Neuronal stem cell (in vitro differentiated cells): ENCODE measurements around the gene GMEB1.
"Not testable (repeated sequence)": the region's sequence is repeated elsewhere in the genome, so short reads cannot be mapped to it uniquely, and the experiment has no call there.

Experiments used
- DNase-seq: peaks from one replicate; pipeline ENCODE4 v3.0.0-alpha.2; 2013; ENCODE audit warnings: low spot score
- H2AFZ ChIP-seq: one replicate; pipeline ENCODE4 v1.6.1; 2013; ENCODE audit warnings: mild to moderate bottlenecking, low read length, inconsistent platforms
- H2AK5ac ChIP-seq: 2 replicates; pipeline ENCODE4 v1.6.1; 2013; ENCODE audit warnings: low read depth, mild to moderate bottlenecking, inconsistent platforms, low read length, moderate library complexity, mixed read lengths
- H2BK120ac ChIP-seq: 2 replicates; pipeline ENCODE4 v1.6.1; 2013; ENCODE audit warnings: low read depth, mild to moderate bottlenecking, inconsistent platforms, low read length, moderate library complexity, mixed read lengths
- H2BK12ac ChIP-seq: one replicate; pipeline ENCODE4 v1.6.1; 2013; ENCODE audit warnings: low read length, inconsistent platforms
- H2BK15ac ChIP-seq: 2 replicates; pipeline ENCODE4 v1.6.1; 2013; ENCODE audit warnings: mild to moderate bottlenecking, low read length, inconsistent platforms, mixed read lengths
- H2BK5ac ChIP-seq: one replicate; pipeline ENCODE4 v1.6.1; 2013; ENCODE audit warnings: inconsistent platforms, mild to moderate bottlenecking, low read length, moderate library complexity
- H3K14ac ChIP-seq: one replicate; pipeline ENCODE4 v1.6.1; 2013; ENCODE audit warnings: low read length, inconsistent platforms
- H3K18ac ChIP-seq: 2 replicates; pipeline ENCODE4 v1.6.1; 2013; ENCODE audit warnings: low read length, inconsistent platforms
- H3K23ac ChIP-seq: 2 replicates; pipeline ENCODE4 v1.6.1; 2013; ENCODE audit warnings: low read depth, mild to moderate bottlenecking, mixed read lengths, low read length, inconsistent platforms; ENCODE audit not compliant: poor library complexity
- H3K27ac ChIP-seq: replicated peaks from 3 replicates; pipeline ENCODE4 v1.5.1; 2013; ENCODE audit warnings: low read length, inconsistent platforms
- H3K27me3 ChIP-seq, 3 experiments: 2 replicates each; pipeline ENCODE4 v1.6.1; 2013; ENCODE audit warnings: low read length in 3 of 3, mild to moderate bottlenecking in 2 of 3, inconsistent platforms in 1 of 3, low read depth in 1 of 3, mixed read lengths in 1 of 3, moderate library complexity in 1 of 3; ENCODE audit not compliant: control insufficient read depth in 3 of 3, insufficient read depth in 3 of 3
- H3K36me3 ChIP-seq, 2 donors: replicated peaks in 1 of 2; 2 replicates each; pipeline ENCODE4 v1.6.1; 2013; ENCODE audit warnings: low read length in 2 of 2; ENCODE audit not compliant: control insufficient read depth in 2 of 2, insufficient read depth in 2 of 2
- H3K4ac ChIP-seq: 2 replicates; pipeline ENCODE4 v1.6.1; 2013; ENCODE audit warnings: inconsistent platforms, mild to moderate bottlenecking, low read length, moderate library complexity
- H3K4me1 ChIP-seq, 2 donors: 1 replicate in 1 of 2; 2 replicates in 1 of 2; pipeline ENCODE4 v1.6.1; 2013; ENCODE audit warnings: low read length in 2 of 2, low read depth in 1 of 2; ENCODE audit not compliant: control insufficient read depth in 2 of 2, insufficient read depth in 1 of 2
- H3K4me2 ChIP-seq: one replicate; pipeline ENCODE4 v1.6.1; 2013; ENCODE audit warnings: mild to moderate bottlenecking, low read length, inconsistent platforms; ENCODE audit not compliant: insufficient read depth, poor library complexity, severe bottlenecking
- H3K4me3 ChIP-seq, 2 donors: 2 replicates each; pipeline ENCODE4 v1.5.1; 2013; ENCODE audit warnings: low read length in 2 of 2, mild to moderate bottlenecking in 2 of 2, inconsistent platforms in 1 of 2, moderate library complexity in 1 of 2
- H3K79me1 ChIP-seq: one replicate; pipeline ENCODE4 v1.6.1; 2013; ENCODE audit warnings: low read depth, mild to moderate bottlenecking, inconsistent platforms, low read length, moderate library complexity
- H3K9ac ChIP-seq: one replicate; pipeline ENCODE4 v1.6.1; 2013; ENCODE audit warnings: mild to moderate bottlenecking, low read depth, low read length, inconsistent platforms; ENCODE audit not compliant: poor library complexity
- H3K9me3 ChIP-seq, 2 donors: replicated peaks in 1 of 2; 2 replicates each; pipeline versions ENCODE3 to v1.6.1; 2013; ENCODE audit warnings: low read length in 2 of 2, mild to moderate bottlenecking in 2 of 2, inconsistent platforms in 1 of 2, low read depth in 1 of 2, mixed read lengths in 1 of 2, moderate library complexity in 1 of 2; ENCODE audit not compliant: control insufficient read depth in 2 of 2, insufficient read depth in 1 of 2
- H4K8ac ChIP-seq: one replicate; pipeline ENCODE4 v1.6.1; 2013; ENCODE audit warnings: low read depth, mild to moderate bottlenecking, inconsistent platforms, low read length, moderate library complexity
- H4K91ac ChIP-seq: one replicate; pipeline ENCODE4 v1.6.1; 2013; ENCODE audit warnings: low read length, low read depth, mild to moderate bottlenecking, inconsistent platforms; ENCODE audit not compliant: poor library complexity
- WGBS, 2 donors: extraction: QIAGEN DNeasy Blood & Tissue Kit; methylation state at CpG; one replicate each; pipeline ENCODE4 v1.1.7; 2013; ENCODE audit warnings: missing lambda C conversion rate in 2 of 2, mixed read lengths in 1 of 2; ENCODE audit not compliant: insufficient read length in 2 of 2, insufficient replicate concordance in 1 of 2; ENCODE audit errors: extremely low coverage in 2 of 2; 5-methylcytosine and 5-hydroxymethylcytosine counted together

Gene GMEB1

DNA sequence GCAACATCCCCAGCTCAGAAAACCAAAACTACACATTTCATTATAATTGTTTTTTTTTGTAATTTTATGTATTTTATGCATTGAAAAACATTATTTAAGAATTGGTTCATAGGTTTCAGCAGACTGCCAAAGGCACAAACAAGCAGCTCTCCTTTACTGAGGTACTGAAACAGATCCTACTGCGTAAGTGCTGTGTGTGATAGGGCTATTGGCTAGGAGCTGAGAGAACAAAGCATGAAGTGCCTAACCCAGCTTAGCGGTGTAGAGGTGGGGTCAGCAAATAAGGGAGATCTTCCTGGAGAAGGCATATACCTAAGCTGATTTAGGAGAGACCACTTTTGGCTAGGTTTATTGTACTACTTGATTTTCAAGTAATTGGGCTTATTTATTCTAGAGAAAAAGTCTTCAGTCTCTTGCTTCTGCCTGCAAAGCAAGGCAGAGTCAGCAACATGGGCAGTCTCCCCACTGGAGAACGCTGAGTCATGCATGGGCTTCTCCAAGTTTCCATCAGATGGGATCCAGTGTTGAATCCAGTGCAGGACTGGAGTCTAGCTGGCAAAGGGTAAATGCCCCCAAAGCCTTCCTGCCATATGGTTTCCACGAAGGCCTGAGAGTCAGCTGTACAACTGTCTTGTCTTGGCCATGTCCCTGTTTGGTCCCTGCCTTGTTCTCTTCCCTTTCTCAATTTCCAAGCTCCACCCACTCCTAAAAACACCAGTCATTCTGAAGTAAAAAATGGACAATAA lies 50.2 kb downstream of the GMEB1 start:
- Histone ChIP-seq H3K9ac (no peak overlapping the region), H3K36me3 (peaks cover 11 to 20% of the 10 kb centered on the region in 2 donors), H2AK5ac (no peak overlapping the region), H3K4me1 (peaks cover 0 to 2% of the 10 kb centered on the region in 2 donors), H2BK12ac (no peak overlapping the region), H3K27ac (no peak overlapping the region), H3K4me2 (no peak overlapping the region), H3K23ac (no peak overlapping the region), H4K91ac (no peak overlapping the region), H2BK15ac (no peak overlapping the region), H2BK120ac (no peak overlapping the region), H3K27me3 (no peaks in the 10 kb centered on the region), H3K4me3 (peak overlapping the region in 1 of 2 donors; percentile 13), H3K14ac (no peak overlapping the region), H3K9me3 (no peaks in the 10 kb centered on the region), H2AFZ (no peak overlapping the region), H4K8ac (no peak overlapping the region), H3K79me1 (no peaks in the 10 kb centered on the region), H2BK5ac (no peak overlapping the region), H3K4ac (no peak overlapping the region), H3K18ac (no peak overlapping the region)
- WGBS, 2 donors: no CpG with 5 or more reads among the region's 4 CpGs
- DNase-seq: no peak

DNA sequence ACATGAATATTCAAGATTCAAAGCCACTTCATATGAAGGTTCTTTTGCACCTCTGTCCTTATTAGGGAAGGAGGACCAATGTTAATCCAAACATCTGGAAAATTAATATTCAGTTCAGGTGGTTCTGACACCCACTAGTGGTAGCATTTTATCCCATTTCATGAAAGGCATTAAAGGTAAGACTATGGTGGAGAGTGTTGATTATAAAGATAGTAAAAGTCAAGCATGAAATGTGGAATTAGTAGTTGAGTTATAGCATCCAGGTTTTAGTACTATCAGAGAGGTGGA lies 50.7 kb downstream of the GMEB1 start:
- H3K23ac ChIP-seq: no peak overlapping the region
- H3K27ac ChIP-seq: no peak overlapping the region
- H2BK120ac ChIP-seq: no peak overlapping the region
- no peak overlapping the region for H4K91ac ChIP-seq
- H3K36me3 ChIP-seq: peaks cover 7 to 14% of the 10 kb centered on the region in 2 donors
- H3K4me1 ChIP-seq: peaks cover 0 to 2% of the 10 kb centered on the region in 2 donors
- H3K4me2 ChIP-seq: no peak overlapping the region
- H3K18ac ChIP-seq: no peak overlapping the region
- no peaks in the 10 kb centered on the region for H3K79me1 ChIP-seq
- no peak overlapping the region for H2AK5ac ChIP-seq
- H3K9me3 ChIP-seq: no peaks in the 10 kb centered on the region
- no peak overlapping the region for H3K4me3 ChIP-seq
- no peak overlapping the region for H2AFZ ChIP-seq
- no peaks in the 10 kb centered on the region for H3K27me3 ChIP-seq
- H4K8ac ChIP-seq: no peak overlapping the region
- no peak overlapping the region for H3K4ac ChIP-seq
- H3K9ac ChIP-seq: no peak overlapping the region
- no peak for DNase-seq
- no peak overlapping the region for H3K14ac ChIP-seq
- no peak overlapping the region for H2BK12ac ChIP-seq
- H2BK15ac ChIP-seq: no peak overlapping the region
- no peak overlapping the region for H2BK5ac ChIP-seq

DNA sequence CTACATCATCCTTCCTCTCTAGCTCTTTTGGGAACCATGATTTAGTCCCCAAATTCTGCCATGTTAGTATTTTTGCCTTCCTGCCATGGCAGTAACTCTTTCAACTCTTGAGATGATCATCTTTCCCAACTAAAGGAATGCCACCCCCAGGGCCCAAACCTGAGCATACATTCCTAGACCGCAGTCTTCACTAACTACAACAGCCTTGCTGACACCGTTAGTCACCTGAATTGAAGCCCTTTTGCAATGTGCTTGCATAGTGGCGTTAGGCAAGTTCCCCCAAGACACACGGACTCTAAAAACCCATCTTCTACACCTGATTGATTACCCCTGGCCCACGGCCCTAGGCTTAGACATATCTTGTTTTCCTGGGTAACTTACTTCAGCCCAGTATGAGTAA lies 51.8 kb downstream of the GMEB1 start:
- Histone ChIP-seq H4K8ac (no peak overlapping the region), H3K4me2 (no peak overlapping the region), H3K9ac (no peak overlapping the region), H3K9me3 (no peaks in the 10 kb centered on the region), H3K4me3 (no peak overlapping the region), H3K36me3 (peaks cover 0 to 5% of the 10 kb centered on the region in 2 donors), H3K79me1 (no peaks in the 10 kb centered on the region), H2BK5ac (no peak overlapping the region), H3K4ac (no peak overlapping the region), H2BK15ac (no peak overlapping the region), H3K23ac (no peak overlapping the region), H3K4me1 (peaks cover 0 to 2% of the 10 kb centered on the region in 2 donors), H4K91ac (no peak overlapping the region), H3K27ac (no peak overlapping the region), H2AK5ac (no peak overlapping the region), H3K18ac (no peak overlapping the region), H2BK12ac (no peak overlapping the region), H2AFZ (no peak overlapping the region), H2BK120ac (no peak overlapping the region), H3K14ac (no peak overlapping the region), H3K27me3 (no peaks in the 10 kb centered on the region)
- DNase-seq: no peak
- WGBS, 2 donors: no CpG with 5 or more reads among the region's 5 CpGs

DNA sequence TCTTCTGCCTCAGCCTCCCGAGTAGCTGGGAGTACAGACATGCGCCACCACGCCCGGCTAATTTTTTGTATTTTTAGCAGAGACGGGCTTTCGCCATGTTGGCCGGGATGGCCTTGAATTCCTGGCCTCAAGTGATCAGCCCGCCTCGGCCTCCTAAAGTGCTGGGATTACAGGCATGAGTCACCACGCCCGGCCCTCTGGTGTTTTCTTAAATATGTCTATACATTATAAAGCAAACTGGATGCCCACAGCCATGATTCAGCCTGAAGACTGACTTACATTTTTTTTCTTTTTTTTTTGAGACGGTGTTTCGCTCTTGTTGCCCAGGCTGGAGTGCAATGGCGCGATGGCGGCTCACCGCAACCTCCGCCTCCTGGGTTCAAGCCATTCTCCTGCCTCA lies 53.3 kb downstream of the GMEB1 start:
- H3K36me3 ChIP-seq, H3K14ac ChIP-seq, H2BK120ac ChIP-seq, H2AFZ ChIP-seq, H2BK12ac ChIP-seq, H3K18ac ChIP-seq, H2AK5ac ChIP-seq, H3K4ac ChIP-seq, H4K91ac ChIP-seq, H3K4me1 ChIP-seq, H4K8ac ChIP-seq, H3K23ac ChIP-seq, H3K27me3 ChIP-seq, DNase-seq, H3K4me2 ChIP-seq, H3K27ac ChIP-seq, H3K9me3 ChIP-seq, H3K9ac ChIP-seq, H3K79me1 ChIP-seq, H2BK15ac ChIP-seq, H3K4me3 ChIP-seq, H2BK5ac ChIP-seq: not testable (repeated sequence)
- no CpG with 5 or more reads among the region's 18 CpGs for WGBS, 2 donors
